ENCODE results near the gene PLCB3.
A peak's percentile ranks its signal among the peaks of the same experiment; 100 is the strongest.

Gene PLCB3

DNA sequence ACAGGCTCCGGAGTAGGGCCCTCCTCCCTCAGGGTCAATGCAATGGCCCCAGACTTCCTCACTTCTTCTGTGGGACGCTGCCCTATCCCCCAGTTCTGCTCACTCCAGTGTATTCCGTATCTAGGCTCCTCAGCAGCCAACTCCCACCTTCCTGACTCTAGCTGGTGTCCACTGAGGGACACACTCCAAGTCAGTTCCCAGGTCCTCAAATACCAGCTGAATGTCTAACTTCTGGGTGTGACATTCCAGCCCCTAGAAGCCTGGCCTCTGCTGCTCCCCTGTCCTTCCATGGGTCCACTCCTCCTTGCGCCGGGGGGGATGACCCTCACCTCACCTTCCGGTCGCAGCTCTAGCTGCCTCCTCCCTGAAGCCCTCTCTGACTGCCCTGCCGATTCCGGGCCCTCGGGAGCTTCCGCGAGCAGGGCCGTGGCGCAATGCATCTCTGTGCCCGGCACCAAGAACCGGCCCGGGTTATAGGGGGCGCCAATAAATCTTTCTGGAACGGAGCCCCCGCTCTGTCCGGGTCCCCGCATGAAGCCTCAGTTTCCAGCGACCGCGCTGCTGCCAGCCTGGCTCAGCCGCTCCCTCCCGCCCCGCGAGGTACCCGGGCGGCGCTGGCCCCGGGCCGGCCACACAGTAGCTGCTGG lies 17.7 kb downstream of the PLCB3 start:
- peak overlapping the region; percentile 60 for H3K4me3 ChIP-seq (ENCODE audit: control insufficient read depth, low read depth, low read length)
- TF ChIP-seq CTCF (IDR thresholded peaks at IDR 0.05; ENCODE audit: control insufficient read depth, insufficient read depth, low read depth, low read length, missing control alignments), result no peak
- no peak for DNase-seq (ENCODE audit: low read depth)

DNA sequence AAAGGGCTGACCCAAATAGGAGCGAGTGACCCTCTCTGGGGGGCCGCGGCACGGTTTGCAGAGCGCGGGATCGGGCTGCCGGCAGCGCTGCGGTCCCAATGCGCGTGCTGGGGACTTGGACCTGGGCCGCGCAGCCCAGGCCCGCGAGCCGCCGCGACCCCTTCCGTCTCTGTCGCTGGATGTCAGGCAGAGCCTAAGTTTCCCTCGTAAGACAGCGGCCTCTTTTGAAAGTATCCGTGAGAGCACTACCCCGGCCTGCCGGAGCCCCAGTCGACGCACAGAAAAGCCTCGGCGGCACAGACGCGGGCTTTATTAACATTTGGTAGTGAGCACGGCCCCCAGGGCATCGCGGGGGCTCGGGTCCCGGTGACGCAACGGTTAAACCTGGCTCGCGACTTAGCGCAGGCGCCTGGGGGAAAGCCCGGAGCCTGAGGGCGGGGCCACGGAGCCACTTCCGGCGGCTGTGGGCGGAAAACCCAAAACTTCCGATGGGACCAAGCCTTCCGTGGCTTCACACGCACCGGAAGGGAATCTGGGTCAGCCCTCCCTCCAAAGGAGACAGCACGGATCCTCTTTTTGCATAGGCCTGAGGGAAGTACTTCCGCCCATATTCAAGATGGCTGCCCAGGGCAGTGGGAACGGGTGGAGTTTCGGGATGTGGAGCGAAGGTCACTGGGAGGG lies 18.4 kb downstream of the PLCB3 start:
- peak overlapping the region; percentile 61 for H3K4me3 ChIP-seq (ENCODE audit: control insufficient read depth, low read depth, low read length)
- DNase-seq (ENCODE audit: low read depth), result peak; percentile 100
- TF ChIP-seq CTCF (IDR thresholded peaks at IDR 0.05; ENCODE audit: control insufficient read depth, insufficient read depth, low read depth, low read length, missing control alignments), result no peak

DNA sequence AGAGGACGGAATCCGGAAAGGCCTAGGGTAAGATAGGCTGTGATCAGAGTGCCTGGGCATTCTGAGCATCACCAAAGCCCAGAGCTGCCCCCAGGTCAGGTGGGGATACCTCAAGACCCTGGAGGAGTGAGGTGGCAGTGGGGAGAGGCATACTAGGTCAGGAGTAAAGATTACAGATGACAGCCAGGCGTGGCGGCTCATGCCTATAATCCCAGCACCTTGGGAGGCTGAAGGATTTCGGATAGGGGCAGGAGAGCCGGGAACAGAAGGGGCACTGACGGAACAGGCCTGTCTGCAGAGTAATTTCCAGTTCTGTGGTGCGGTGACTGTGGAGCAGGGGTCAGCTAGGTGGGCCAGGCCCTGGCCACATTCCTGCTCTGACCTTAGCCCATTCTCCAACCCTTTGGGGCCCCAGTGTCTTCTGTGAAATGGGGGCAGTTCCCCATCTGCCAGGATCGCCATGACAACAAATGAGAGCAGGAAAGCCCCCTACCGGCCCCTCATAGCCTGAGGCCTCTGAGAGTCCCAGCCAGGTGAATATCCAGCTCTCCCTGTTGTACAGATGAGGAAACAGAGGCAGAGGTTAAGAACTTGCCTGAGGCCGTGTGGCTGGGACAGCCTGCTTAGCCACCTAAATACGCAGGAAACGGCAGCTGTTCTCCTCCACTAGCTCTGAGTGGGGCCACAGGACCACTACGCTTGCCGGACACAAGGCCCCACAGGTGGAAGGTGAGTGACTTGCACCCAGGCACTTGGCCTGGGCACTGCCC lies 23.9 kb downstream of the PLCB3 start:
- DNase-seq (ENCODE audit: low read depth), result no peak
- H3K4me3 ChIP-seq (ENCODE audit: control insufficient read depth, low read depth, low read length), result no peak overlapping the region
- no peak for TF ChIP-seq CTCF (IDR thresholded peaks at IDR 0.05; ENCODE audit: control insufficient read depth, insufficient read depth, low read depth, low read length, missing control alignments)

DNA sequence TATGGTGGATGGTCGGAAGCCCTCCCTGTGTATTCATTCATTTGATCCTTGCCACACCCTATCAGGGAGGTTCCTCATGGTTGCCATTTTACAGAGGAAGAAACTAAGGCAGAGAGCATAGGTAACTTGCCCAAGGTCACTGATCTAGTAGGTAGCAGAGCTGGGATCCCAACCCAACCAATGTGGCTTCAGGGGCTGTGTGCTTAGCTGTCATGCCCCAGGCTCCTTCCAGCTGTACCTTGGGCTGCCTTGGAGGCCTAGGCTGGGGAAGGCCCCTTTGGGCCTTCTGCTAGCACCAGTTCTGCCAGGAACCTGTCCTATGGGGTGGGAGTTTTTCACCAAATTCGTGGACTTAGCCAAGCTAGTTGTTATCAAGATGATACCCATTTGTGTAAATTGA lies 24.5 kb downstream of the PLCB3 start:
- no peak overlapping the region for H3K4me3 ChIP-seq (ENCODE audit: control insufficient read depth, low read depth, low read length)
- no peak for TF ChIP-seq CTCF (IDR thresholded peaks at IDR 0.05; ENCODE audit: control insufficient read depth, insufficient read depth, low read depth, low read length, missing control alignments)
- DNase-seq (ENCODE audit: low read depth), result no peak

- H3K4me3 ChIP-seq (ENCODE audit: control insufficient read depth, low read depth, low read length), result no peak overlapping the region
- DNase-seq (ENCODE audit: low read depth), result no peak
- no peak for TF ChIP-seq CTCF (IDR thresholded peaks at IDR 0.05; ENCODE audit: control insufficient read depth, insufficient read depth, low read depth, low read length, missing control alignments)
These were observed 25.5 kb downstream of the PLCB3 start for GRCh38 chr11:64276653-64277431.

GRCh38 chr11:64278576-64279190 lies 27.4 kb downstream of the PLCB3 start:
- no peak overlapping the region for H3K4me3 ChIP-seq (ENCODE audit: control insufficient read depth, low read depth, low read length)
- DNase-seq (ENCODE audit: low read depth), result no peak
- TF ChIP-seq CTCF (IDR thresholded peaks at IDR 0.05; ENCODE audit: control insufficient read depth, insufficient read depth, low read depth, low read length, missing control alignments), result no peak
